ENCODE data around the gene PARD3.
A peak's percentile ranks its signal among the peaks of the same experiment; 100 is the strongest.

PARD3 gene

GRCh38 chr10:34644224-34644623 lies 170.9 kb downstream of the PARD3 start:
- DNase-seq: no peak

DNA sequence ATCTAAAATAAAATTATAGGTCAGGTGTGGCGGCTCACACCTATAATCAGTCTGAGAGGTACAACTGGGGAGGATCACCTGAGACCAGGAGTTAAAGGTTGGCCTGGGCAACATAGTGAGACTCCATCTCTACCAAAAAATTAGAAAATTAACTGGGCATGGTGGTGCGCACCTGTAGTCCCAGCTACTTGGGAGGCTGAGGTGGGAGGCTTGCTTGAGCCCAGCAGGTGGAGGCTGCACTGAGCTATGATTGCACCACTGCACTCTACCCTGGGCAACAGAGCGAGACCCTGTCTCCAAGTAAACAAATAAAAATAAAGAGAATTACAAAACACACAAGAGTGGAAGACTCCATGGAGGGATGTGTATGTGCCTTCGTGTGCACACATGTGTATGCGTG lies 171.5 kb downstream of the PARD3 start:
- DNase-seq: no peak

DNA sequence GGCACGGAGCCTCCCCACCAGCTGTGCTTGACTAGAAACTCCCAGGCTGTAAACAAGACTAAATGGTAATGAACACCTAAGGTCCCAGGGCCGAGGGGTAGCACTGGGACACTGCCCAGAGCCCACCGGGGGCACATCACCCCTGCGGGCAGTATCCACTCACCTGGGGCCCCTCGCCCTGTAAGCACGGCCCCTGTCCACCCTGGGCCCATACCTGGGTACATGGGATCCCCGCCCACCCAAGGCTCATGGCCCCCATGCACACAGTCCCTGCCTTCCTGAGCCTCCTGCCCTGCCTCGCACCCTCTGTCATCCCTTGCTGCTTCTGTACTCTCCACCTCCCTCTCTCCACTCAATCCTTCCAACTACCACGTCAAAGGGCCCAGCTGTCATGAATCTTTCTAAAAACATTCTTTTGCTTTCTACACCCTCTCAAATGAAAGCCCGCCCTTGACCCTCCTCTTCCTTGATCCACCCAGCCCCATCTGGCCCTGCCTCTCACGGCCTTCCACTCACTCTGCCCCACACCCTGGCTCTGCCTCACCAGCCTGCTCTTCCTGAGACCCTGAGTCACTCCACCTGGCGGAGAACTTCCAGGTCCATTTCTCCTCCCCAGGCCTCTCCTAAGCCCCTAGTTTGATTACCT lies 173.1 kb downstream of the PARD3 start:
- DNase-seq: no peak

DNA sequence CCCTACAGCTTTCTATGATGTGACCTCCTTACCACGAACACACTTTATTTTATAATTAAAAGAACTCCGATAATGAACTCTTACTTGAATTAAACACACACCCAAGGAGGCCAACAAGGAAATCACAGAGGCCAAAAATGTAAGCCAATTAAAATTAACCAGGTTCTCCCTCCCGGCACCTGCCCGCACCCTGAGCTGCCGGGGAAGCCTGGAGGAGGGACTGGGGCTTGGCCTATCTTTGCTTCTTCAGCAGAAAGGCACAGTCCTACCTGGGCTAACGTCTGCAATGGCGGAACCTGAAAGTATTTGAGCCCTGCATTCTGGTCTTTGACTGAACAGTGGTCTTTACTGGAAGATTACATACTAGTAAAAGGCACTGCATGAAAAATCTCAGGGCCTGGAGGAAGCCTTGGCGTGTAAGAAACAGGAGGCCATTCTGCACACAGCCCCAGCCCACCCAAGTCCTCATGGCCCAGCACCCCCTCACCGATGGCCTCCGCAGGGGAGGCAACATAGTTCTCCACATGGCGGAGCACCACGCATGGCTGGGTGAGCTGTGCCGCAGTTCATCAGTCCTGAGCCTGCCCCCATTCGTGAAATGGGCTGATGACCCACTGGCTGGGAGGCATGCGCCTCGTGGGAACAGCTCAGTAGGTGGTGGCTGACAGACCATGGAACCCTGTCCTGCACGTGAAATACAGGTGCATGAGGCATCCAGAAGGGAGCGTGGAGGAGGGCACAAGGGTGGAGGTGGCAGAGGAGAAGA lies 173.8 kb downstream of the PARD3 start:
- DNase-seq: no peak

GRCh38 chr10:34638406-34639054 lies 176.6 kb downstream of the PARD3 start:
- peak; percentile 53 to 72 for DNase-seq

DNA sequence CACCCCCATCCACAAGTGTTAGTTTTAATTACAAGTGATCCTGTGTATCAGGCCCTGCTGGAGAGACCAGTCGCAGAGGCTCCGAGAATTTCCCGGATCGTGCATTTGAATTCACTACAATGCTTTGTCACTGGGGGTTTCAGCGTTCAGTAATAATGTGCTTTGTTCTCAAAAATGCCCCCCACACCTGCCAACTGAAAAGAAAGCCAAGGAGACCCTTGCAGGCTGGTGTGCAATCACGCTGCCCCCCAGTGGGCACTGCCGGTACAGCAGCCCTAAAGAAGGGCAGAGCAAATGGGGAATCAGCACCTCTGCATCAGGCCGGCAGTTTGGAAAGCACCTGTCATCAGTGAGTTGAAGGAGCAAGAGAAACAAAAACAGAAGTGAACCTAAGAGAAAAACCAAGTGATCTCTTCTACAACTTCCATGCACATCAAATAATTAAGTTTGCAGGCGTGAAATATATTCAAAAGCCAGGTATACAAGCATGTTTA lies 177.6 kb downstream of the PARD3 start:
- peak; percentile 38 to 64 for DNase-seq

DNA sequence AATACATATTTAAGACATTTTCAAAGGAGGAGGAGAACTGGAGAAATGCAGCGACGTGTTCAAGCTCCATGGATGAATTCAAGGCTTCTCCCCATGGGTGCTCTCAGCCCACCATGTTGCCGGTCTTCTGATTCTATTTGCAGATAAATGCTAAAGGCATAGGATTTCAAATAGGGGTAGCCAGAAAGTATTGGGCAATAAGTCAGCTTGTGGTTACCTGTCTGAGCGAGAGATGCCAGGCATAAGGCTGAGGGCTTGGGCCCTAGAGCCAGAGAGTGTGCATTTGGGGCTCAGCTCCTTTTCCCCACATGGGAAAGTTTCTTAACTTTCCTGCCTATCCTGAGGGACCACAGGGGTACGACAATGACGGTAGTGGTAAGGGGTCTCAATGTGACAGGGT lies 180.0 kb downstream of the PARD3 start:
- DNase-seq: no peak

- no peak for DNase-seq
These were observed 181.7 kb downstream of the PARD3 start for GRCh38 chr10:34633374-34633773.

DNA sequence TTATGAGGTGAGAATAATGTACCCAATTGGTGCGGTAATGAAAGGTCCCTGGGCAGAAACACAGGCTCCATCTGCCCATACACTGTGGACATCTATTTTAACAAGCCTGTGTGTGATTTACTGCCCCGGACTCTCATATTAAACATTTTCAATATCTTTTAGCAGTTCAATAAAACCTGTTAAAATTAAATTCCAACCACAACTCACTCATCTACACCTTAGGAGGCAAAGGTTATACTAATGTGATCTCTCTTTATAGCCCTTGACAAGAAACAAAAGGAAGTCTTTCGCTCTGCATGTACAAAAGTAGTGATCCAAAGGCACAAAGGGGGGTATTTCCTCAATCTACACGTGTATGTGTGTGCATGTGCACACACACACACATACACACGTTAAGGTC lies 186.0 kb downstream of the PARD3 start:
- DNase-seq: no peak

- DNase-seq: no peak
These were observed 186.8 kb downstream of the PARD3 start for GRCh38 chr10:34628174-34628796.

DNA sequence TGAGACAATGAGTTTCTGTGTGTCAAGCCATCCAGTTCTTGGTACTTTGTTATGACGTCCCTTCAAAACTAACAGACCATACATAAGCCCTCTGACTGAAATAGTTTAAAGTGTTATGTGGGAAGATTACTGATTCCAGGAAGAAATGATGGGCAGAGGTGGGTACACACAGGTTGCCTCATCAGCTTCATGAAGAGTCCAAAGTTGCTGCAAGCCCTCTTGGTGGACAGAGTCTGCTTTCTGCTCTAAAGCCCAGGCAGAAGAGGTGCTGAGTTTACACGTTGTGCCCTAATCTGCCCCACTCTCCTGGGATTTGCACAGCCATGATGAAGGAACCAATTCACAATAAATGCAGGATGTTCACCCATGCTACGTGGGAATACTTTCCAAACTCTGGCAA lies 187.4 kb downstream of the PARD3 start:
- no peak for DNase-seq

- no peak for DNase-seq
These were observed 187.8 kb downstream of the PARD3 start for GRCh38 chr10:34627331-34627730.

DNA sequence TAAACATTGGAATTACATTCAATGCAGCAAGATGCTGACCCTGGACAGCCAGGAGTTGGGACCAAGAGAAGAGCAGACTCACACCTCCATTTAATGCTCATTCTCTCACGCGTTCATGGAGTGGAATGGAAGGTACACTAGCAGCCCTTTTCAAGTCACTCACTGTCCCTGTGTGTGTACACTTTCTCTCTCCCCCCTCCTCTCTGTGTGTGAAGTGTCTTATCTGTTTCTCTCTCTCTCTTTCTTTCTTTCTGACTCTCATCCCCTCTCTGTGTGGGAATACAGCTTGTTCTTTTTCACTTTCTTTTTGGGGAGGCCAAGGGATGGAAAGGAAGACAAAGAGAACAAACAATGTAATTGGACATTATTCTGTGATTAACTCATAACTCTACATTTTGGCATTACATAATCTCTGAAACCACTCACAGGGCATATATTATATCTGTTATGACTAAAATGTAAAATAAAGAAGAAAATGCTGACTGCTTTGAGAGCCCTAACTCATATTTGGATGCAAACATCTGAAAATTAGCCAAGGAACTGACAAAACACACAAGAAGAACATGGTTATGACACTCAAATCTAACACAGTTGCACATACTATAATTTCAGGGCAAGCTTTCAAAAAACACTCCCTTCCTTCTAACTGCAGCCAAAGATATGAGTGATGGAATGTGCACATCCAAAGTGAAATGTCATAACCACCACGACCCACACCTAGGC lies 188.8 kb downstream of the PARD3 start:
- no peak for DNase-seq

- DNase-seq: no peak
These were observed 190.6 kb downstream of the PARD3 start for GRCh38 chr10:34624323-34625153.

DNA sequence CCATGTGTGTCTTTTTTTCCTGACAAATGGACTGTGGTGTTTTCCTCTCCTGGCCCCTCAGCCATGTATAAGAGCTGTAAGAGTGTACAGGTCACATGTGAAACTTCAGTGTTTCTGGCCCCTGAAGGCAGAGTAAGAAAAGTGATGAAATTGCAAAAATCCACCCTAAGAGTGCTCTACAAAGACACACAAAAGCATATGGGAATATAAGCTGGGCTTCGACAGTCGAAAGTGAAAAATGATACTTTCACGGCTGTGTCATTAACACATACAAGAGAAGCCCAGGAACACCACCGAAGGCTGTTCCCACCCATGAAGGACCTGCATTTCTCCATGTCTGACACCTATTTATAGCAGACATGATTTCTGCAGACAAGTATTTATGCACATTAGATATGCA lies 192.2 kb downstream of the PARD3 start:
- no peak for DNase-seq

GRCh38 chr10:34618611-34619010 lies 196.5 kb downstream of the PARD3 start:
- DNase-seq: no peak

DNA sequence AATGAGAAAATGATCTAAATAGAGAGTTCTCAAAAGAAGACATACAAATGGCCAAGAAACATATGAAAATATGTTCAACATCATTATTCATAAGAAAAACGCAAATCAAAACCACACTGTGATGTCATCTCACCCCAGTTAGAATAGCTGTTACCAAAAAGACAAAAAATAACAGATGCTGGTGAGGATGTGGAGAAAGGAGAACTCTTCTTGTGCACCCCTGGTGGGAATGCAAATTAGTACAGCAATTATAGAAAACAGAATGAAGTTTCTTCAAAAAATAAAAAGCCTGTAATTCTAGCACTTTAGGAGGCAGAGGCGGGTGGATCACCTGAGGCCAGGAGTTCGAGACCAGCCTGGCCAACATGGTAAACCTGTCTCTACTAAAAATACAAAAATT lies 199.3 kb downstream of the PARD3 start:
- DNase-seq: no peak

- DNase-seq: no peak
These were observed 201.6 kb downstream of the PARD3 start for GRCh38 chr10:34613491-34613890.

DNA sequence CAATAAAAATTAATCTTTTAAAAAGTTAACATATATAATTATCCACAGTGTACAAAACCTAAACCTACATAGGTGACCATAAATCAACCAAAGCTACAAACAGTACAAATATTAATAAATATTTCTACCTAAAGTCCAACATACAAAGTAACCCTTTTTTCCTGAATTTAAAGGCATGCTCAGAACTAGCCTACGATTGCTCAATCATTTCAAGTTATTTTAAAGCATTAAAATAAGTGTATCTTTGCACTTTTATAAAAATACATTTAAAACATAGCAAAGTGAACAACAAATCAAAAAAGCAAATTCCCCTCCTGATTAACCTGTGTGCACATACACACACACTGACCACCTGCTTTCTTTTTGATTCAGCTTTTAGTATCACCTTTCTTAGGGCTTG lies 202.2 kb downstream of the PARD3 start:
- no peak for DNase-seq

- no peak for DNase-seq
These were observed 202.7 kb downstream of the PARD3 start for GRCh38 chr10:34612446-34612845.

DNA sequence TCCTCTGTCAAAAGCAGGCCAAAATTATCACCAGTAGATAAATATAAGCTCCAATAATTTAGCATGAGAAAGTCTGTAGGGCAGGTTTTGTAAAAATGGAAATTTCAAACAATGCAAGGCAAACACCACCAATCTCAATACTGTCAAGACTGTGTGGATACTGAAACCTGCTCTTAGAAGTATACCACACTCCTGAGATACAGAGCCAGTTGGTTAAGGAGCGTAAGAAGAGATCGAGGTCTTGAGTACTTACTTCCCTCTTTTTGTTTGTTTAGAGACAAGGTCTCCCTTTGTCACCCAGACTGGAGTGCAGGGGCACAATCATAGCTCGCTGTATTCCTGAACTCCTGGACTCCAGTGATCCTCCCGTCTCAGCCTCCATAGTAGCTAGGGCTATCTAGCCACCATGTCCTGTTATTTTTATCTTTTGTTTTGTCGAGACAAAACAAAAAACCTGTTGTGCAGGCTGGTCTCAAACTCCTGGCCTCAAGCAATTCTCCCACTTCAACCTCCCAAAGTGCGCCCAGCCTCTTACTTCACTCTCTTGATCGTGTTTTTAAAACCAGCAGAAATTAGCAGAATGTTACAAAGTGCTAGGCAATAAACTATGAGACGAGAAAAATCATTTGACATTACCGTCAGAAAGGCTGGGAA lies 205.7 kb downstream of the PARD3 start:
- no peak for DNase-seq
